MCF 10A (cell line): ENCODE results near the gene ITGB4. TPM values are rescaled to one million over a fixed set of nuclear protein-coding genes. Genes with fewer than 3 reads are reported as not detected.
"Not testable (repeated sequence)": the region's sequence is repeated elsewhere in the genome, so short reads cannot be mapped to it uniquely, and the experiment has no call there.

Experiments
- BruUV-seq: library from RNA; stranded (reverse); fragments of 400-500 nt; replicated peaks from 2 replicates; lab custom pipeline; 2021; lab: Mats Ljungman, UMichigan
- CTCF ChIA-PET: fragments of 300-600 bp; sonication (Branson Sonifier 250); formaldehyde crosslinking; extraction: SDS; loops from one replicate; lab custom pipeline; 2021; ENCODE audit warnings: antibody characterized with exemption, inconsistent platforms; lab: Yijun Ruan, JAX
- POLR2A ChIA-PET: fragments of 300-600, 350-650 bp; sonication (Branson Sonifier 250); formaldehyde crosslinking; extraction: SDS; loops from one replicate; lab custom pipeline; 2020; ENCODE audit warnings: antibody characterized with exemption, inconsistent platforms; lab: Yijun Ruan, JAX
- DNase-seq: peaks from one replicate; pipeline ENCODE4 v3.0.0-alpha.2; 2018; ENCODE audit not compliant: unreplicated experiment
- H3K27ac Mint-ChIP-seq: one replicate; pipeline ENCODE4 v1.8.0; 2022; ENCODE audit warnings: mild to moderate bottlenecking, low read depth, mixed read lengths; ENCODE audit not compliant: unreplicated experiment
- H3K27me3 Mint-ChIP-seq: one replicate; pipeline ENCODE4 v1.8.0; 2022; ENCODE audit warnings: mixed read lengths; ENCODE audit not compliant: insufficient read depth, unreplicated experiment
- H3K36me3 Mint-ChIP-seq: one replicate; pipeline ENCODE4 v1.8.0; 2022; ENCODE audit warnings: mild to moderate bottlenecking, moderate library complexity, mixed read lengths; ENCODE audit not compliant: insufficient read depth, unreplicated experiment
- H3K4me1 Mint-ChIP-seq: one replicate; pipeline ENCODE4 v1.8.0; 2022; ENCODE audit warnings: mixed read lengths; ENCODE audit not compliant: insufficient read depth, unreplicated experiment
- H3K4me3 Mint-ChIP-seq: one replicate; pipeline ENCODE4 v1.8.0; 2022; ENCODE audit warnings: mild to moderate bottlenecking, moderate library complexity, mixed read lengths; ENCODE audit not compliant: unreplicated experiment
- H3K9me3 Mint-ChIP-seq: one replicate; pipeline ENCODE4 v1.8.0; 2022; ENCODE audit warnings: mixed read lengths; ENCODE audit not compliant: unreplicated experiment
- CTCF ChIP-seq: fragments of 200-600 bp; IDR thresholded peaks from one replicate; pipeline ENCODE4 v1.8.0; 2022; ENCODE audit warnings: antibody characterized with exemption, mild to moderate bottlenecking; ENCODE audit not compliant: unreplicated experiment
- intact Hi-C: fragments of 100-400 bp; cut with micrococcal nuclease; formaldehyde crosslinking; loops from 2 replicates; pipeline ENCODE4 v1.14.1; 2022
- total RNA-seq: library from RNA; stranded (reverse); gene quantifications from 2 replicates; pipeline ENCODE4 v1.2.3, GENCODE V29; 2022

Gene ITGB4
- total RNA-seq, 1 experiment from 2014 or later, result 1,054 TPM

GRCh38 chr17:75757086-75757681 is 35.9 kb downstream of the ITGB4 start:
- BruUV-seq, result TSS peak; percentile 90

GRCh38 chr17:75758131-75758905 is 37.1 kb downstream of the ITGB4 start:
- TF ChIP-seq CTCF, result no peak
- peaks cover 17% of the 10 kb centered on the region for H3K4me1 Mint-ChIP-seq
- POLR2A ChIA-PET, result interaction anchor here (0.6 to 1.9 kb wide), 5 partner anchors 13 to 91 kb away, joined by 3 to 7 read pairs (median 4); partner anchors contain the start of genes RECQL5 and SAP30BP
- intact Hi-C loops, result no loop called here
- no TSS peak for BruUV-seq
- H3K9me3 Mint-ChIP-seq, result no peaks in the 10 kb centered on the region
- CTCF ChIA-PET, result interaction anchor here (0.6 to 4.3 kb wide), 8 partner anchors 9 to 121 kb away, joined by 3 to 16 read pairs (median 3); partner anchors contain the start of genes RECQL5 and SAP30BP
- no peak overlapping the region for H3K27ac Mint-ChIP-seq
- no peak for DNase-seq
- no peaks in the 10 kb centered on the region for H3K27me3 Mint-ChIP-seq
- peaks cover 90% of the 10 kb centered on the region for H3K36me3 Mint-ChIP-seq
- no peak overlapping the region for H3K4me3 Mint-ChIP-seq

More at GRCh38 chr17:75757086-75757681, 35.9 kb downstream of the ITGB4 start:
- intact Hi-C loops, result no loop called here
- H3K27ac Mint-ChIP-seq, result no peak overlapping the region
- TF ChIP-seq CTCF, result no peak
- no peaks in the 10 kb centered on the region for H3K9me3 Mint-ChIP-seq
- H3K27me3 Mint-ChIP-seq, result no peaks in the 10 kb centered on the region
- H3K36me3 Mint-ChIP-seq, result peaks cover 93% of the 10 kb centered on the region
- CTCF ChIA-PET, result interaction anchor here (0.7 to 4.3 kb wide), 3 partner anchors 7 to 46 kb away, joined by 3 to 16 read pairs (median 4); no protein-coding TSS in a partner anchor
- POLR2A ChIA-PET, result interaction anchor here (1.9 kb wide), 1 partner anchor 12 kb away, joined by 7 read pairs; no protein-coding TSS in a partner anchor
- peaks cover 6% of the 10 kb centered on the region for H3K4me1 Mint-ChIP-seq
- no peak overlapping the region for H3K4me3 Mint-ChIP-seq
- DNase-seq, result no peak

- DNase-seq, result no peak
- Mint-ChIP-seq H3K27ac (no peak overlapping the region), H3K36me3 (peaks cover 83% of the 10 kb centered on the region), H3K4me1 (peaks cover 21% of the 10 kb centered on the region), H3K9me3 (no peaks in the 10 kb centered on the region), H3K4me3 (no peak overlapping the region), H3K27me3 (no peaks in the 10 kb centered on the region)
- BruUV-seq, result no TSS peak
- TF ChIP-seq CTCF, result no peak
- CTCF ChIA-PET, result interaction anchor here (0.6 to 4.3 kb wide), 10 partner anchors 10 to 216 kb away, joined by 3 to 16 read pairs (median 3); partner anchors contain the start of genes RECQL5 and SAP30BP
- intact Hi-C loops, result no loop called here
- POLR2A ChIA-PET, result interaction anchor here (0.6 to 8.0 kb wide), 8 partner anchors 9 to 93 kb away, joined by 3 to 153 read pairs (median 4); partner anchors contain the start of genes RECQL5 and SAP30BP
Observed at GRCh38 chr17:75759457-75759856, 38.2 kb downstream of the ITGB4 start.

- not testable (repeated sequence) for H3K27me3 Mint-ChIP-seq, DNase-seq, H3K9me3 Mint-ChIP-seq, H3K4me3 Mint-ChIP-seq, H3K27ac Mint-ChIP-seq, BruUV-seq
- Mint-ChIP-seq H3K36me3 (peaks cover 77% of the 10 kb centered on the region), H3K4me1 (peaks cover 15% of the 10 kb centered on the region)
- intact Hi-C loops, result loop anchor here (5.0 kb wide), 1 partner anchor 247 kb away; no protein-coding TSS in a partner anchor
- POLR2A ChIA-PET, result interaction anchor here (0.9 to 8.0 kb wide), 6 partner anchors 9 to 94 kb away, joined by 3 to 153 read pairs (median 3); a partner anchor contains a TSS
- CTCF ChIA-PET, result interaction anchor here (0.6 to 4.3 kb wide), 5 partner anchors 10 to 216 kb away, joined by 3 to 16 read pairs (median 4); no protein-coding TSS in a partner anchor
Observed at GRCh38 chr17:75759978-75760640, 38.9 kb downstream of the ITGB4 start.
